Measurements from ENCODE around the gene ZSCAN1.

ZSCAN1 gene

GRCh38 chr19:58040751-58041525 is 7.1 kb downstream of the ZSCAN1 start:
- DNase-seq (ENCODE audit: low spot score): no peak

- DNase-seq (ENCODE audit: low spot score): no peak
Observed at GRCh38 chr19:58042495-58043340, 8.9 kb downstream of the ZSCAN1 start.

GRCh38 chr19:58044391-58044790 is 10.6 kb downstream of the ZSCAN1 start:
- no peak for DNase-seq (ENCODE audit: low spot score)

- no peak for DNase-seq (ENCODE audit: low spot score)
Observed at GRCh38 chr19:58044886-58045285, 11.1 kb downstream of the ZSCAN1 start.

- no peak for DNase-seq (ENCODE audit: low spot score)
Observed at GRCh38 chr19:58045411-58046050, 11.7 kb downstream of the ZSCAN1 start.

- no peak for DNase-seq (ENCODE audit: low spot score)
Observed at GRCh38 chr19:58046856-58047255, 13.0 kb downstream of the ZSCAN1 start.

- DNase-seq (ENCODE audit: low spot score): no peak
Observed at GRCh38 chr19:58047672-58048071, 13.8 kb downstream of the ZSCAN1 start.

- no peak for DNase-seq (ENCODE audit: low spot score)
Observed at GRCh38 chr19:58052256-58052655, 18.4 kb downstream of the ZSCAN1 start.

GRCh38 chr19:58053480-58054156 is 19.8 kb downstream of the ZSCAN1 start:
- no peak for DNase-seq (ENCODE audit: low spot score)

GRCh38 chr19:58054901-58055874 is 21.4 kb downstream of the ZSCAN1 start:
- peak; percentile 75 for DNase-seq (ENCODE audit: low spot score)

GRCh38 chr19:58056261-58056660 is 22.4 kb downstream of the ZSCAN1 start:
- no peak for DNase-seq (ENCODE audit: low spot score)

GRCh38 chr19:58056861-58057260 is 23.0 kb downstream of the ZSCAN1 start:
- no peak for DNase-seq (ENCODE audit: low spot score)

GRCh38 chr19:58058467-58058866 is 24.6 kb downstream of the ZSCAN1 start:
- DNase-seq (ENCODE audit: low spot score): no peak

GRCh38 chr19:58059003-58059670 is 25.3 kb downstream of the ZSCAN1 start, which contains the start of gene ZNF135:
Gene ZNF135 (plus strand): TSS chr19:58059282. CDS start chr19:58060003, 721 bp downstream.
- DNase-seq (ENCODE audit: low spot score): peak; percentile 95

- no peak for DNase-seq (ENCODE audit: low spot score)
Observed at GRCh38 chr19:58059671-58060078, 25.9 kb downstream of the ZSCAN1 start.

- DNase-seq (ENCODE audit: low spot score): no peak
Observed at GRCh38 chr19:58060231-58060630, 26.4 kb downstream of the ZSCAN1 start.

- no peak for DNase-seq (ENCODE audit: low spot score)
Observed at GRCh38 chr19:58063712-58064111, 29.9 kb downstream of the ZSCAN1 start.

GRCh38 chr19:58067240-58067912 is 33.6 kb downstream of the ZSCAN1 start:
- DNase-seq (ENCODE audit: low spot score): no peak

- DNase-seq (ENCODE audit: low spot score): no peak
Observed at GRCh38 chr19:58079792-58080191, 46.0 kb downstream of the ZSCAN1 start.

- DNase-seq (ENCODE audit: low spot score): no peak
Observed at GRCh38 chr19:58083021-58083420, 49.2 kb downstream of the ZSCAN1 start.
